HepG2 (cell line): ENCODE results near the gene CADPS. TPM values are rescaled to one million over a fixed set of nuclear protein-coding genes. Genes with fewer than 3 reads are reported as not detected.
A peak's percentile ranks its signal among the peaks of the same experiment; 100 is the strongest.

ENCODE experiments used
- ATAC-seq: fragments of 200-7000 bp; cut with Tn5 transposase; 3 replicates; pipeline ENCODE4 v1.9.1; 2020; ENCODE audit warnings: mild to moderate bottlenecking, moderate library complexity
- BruUV-seq: library from RNA; stranded (reverse); fragments of 400-500 nt; replicated peaks from 2 replicates; lab custom pipeline; 2021; lab: Mats Ljungman, UMichigan
- CTCF ChIA-PET: fragments of 300-600 bp; formaldehyde crosslinking; extraction: SDS; loops from one replicate; lab custom pipeline; 2021; ENCODE audit warnings: low total read pairs, inconsistent platforms, low intra/inter-chr PET ratio; lab: Yijun Ruan, JAX
- POLR2A ChIA-PET: fragments of 350-600 bp; sonication (Branson Sonifier 250); formaldehyde crosslinking; loops from one replicate; lab custom pipeline; 2020; ENCODE audit warnings: antibody characterized with exemption, inconsistent platforms; lab: Yijun Ruan, JAX
- DNase-seq: peaks from one replicate; pipeline ENCODE4 v3.0.0-alpha.2; 2015; ENCODE audit warnings: low spot score
- FAIRE-seq: peaks from 3 replicates; lab custom pipeline; 2011; peaks lifted over from hg19 to GRCh38; lab: Jason Lieb, UNC
- H2AFZ ChIP-seq: one replicate; pipeline ENCODE4 v1.6.1; 2011; ENCODE audit warnings: low read length, inconsistent platforms
- H3K27ac ChIP-seq: fragments of 300-600 bp; 3 replicates; pipeline ENCODE4 v1.8.0; 2011; ENCODE audit warnings: mixed run types, mild to moderate bottlenecking, mixed read lengths, low read length, inconsistent platforms; ENCODE audit not compliant: insufficient read depth; ENCODE audit errors: extremely low read length
- H3K27me3 ChIP-seq, 2 experiments: fragments of 200-600 bp in 1 of 2; 2 replicates in 1 of 2; 3 replicates in 1 of 2; pipeline versions ENCODE4 v1.6.0 to v1.8.0; 2011; ENCODE audit warnings: low read length in 2 of 2, mild to moderate bottlenecking in 2 of 2, moderate library complexity in 2 of 2, inconsistent platforms in 1 of 2; ENCODE audit not compliant: insufficient read depth in 2 of 2, control insufficient read depth in 1 of 2
- H3K36me3 ChIP-seq, 2 experiments: fragments of 200-600 bp in 1 of 2; replicated peaks in 1 of 2; 2 replicates in 1 of 2; 3 replicates in 1 of 2; pipeline versions ENCODE4 v1.5.1 to v1.8.0; 2011; ENCODE audit warnings: low read length in 2 of 2, inconsistent platforms in 1 of 2; ENCODE audit not compliant: insufficient read depth in 2 of 2, control insufficient read depth in 1 of 2
- H3K4me1 ChIP-seq: 2 replicates; pipeline ENCODE4 v1.5.1; 2012; ENCODE audit warnings: low read length, inconsistent platforms; ENCODE audit not compliant: insufficient read depth
- H3K4me2 ChIP-seq: 2 replicates; pipeline ENCODE4 v1.6.0; 2011; ENCODE audit warnings: low read depth, low read length, inconsistent platforms
- H3K4me3 ChIP-seq, 3 experiments: fragments of 200-600 bp in 1 of 3; sonication (generic), shearing (Covaris generic) in 1 of 3; replicated peaks in 1 of 3; 2 replicates each; pipeline ENCODE4 v1.5.1; 2011 to 2016; ENCODE audit warnings: low read length in 3 of 3, inconsistent platforms in 2 of 3, low read depth in 2 of 3, mild to moderate bottlenecking in 2 of 3, control low read depth in 1 of 3, mixed read lengths in 1 of 3; ENCODE audit not compliant: insufficient read depth in 1 of 3
- H3K79me2 ChIP-seq: one replicate; pipeline ENCODE4 v1.6.1; 2011; ENCODE audit warnings: low read length, inconsistent platforms; ENCODE audit not compliant: insufficient read depth
- H3K9ac ChIP-seq: 2 replicates; pipeline ENCODE4 v1.6.0; 2011; ENCODE audit warnings: mild to moderate bottlenecking, low read depth, low read length, inconsistent platforms; ENCODE audit not compliant: insufficient read depth
- H3K9me3 ChIP-seq: 2 replicates; pipeline ENCODE4 v1.5.1; 2012; ENCODE audit warnings: mild to moderate bottlenecking, low read length
- H4K20me1 ChIP-seq: 2 replicates; pipeline ENCODE4 v1.6.0; 2011; ENCODE audit warnings: inconsistent platforms, mild to moderate bottlenecking, low read length, moderate library complexity; ENCODE audit not compliant: insufficient read depth
- KLF13 ChIP-seq: sonication (generic); formaldehyde crosslinking; IDR thresholded peaks from 2 replicates; pipeline ENCODE4 v1.4.0; 2020; ENCODE audit warnings: mild to moderate bottlenecking, missing genetic modification reagents
- LRRFIP1 ChIP-seq: sonication (generic); formaldehyde crosslinking; conservative IDR thresholded peaks from 2 replicates; pipeline ENCODE4 v1.4.0; 2020; ENCODE audit warnings: missing genetic modification reagents
- REXO4 ChIP-seq: sonication (generic); formaldehyde crosslinking; IDR thresholded peaks from 2 replicates; pipeline ENCODE4 v1.8.0; 2022; ENCODE audit warnings: missing genetic modification reagents, mild to moderate bottlenecking, borderline replicate concordance
- TEAD3 ChIP-seq: optimal IDR thresholded peaks from 2 replicates; pipeline ENCODE3; 2016; ENCODE audit warnings: borderline replicate concordance
- U2AF2 ChIP-seq: fragments of 200-400 bp; formaldehyde crosslinking; IDR thresholded peaks from 2 replicates; pipeline ENCODE4 v1.6.1; 2017; ENCODE audit warnings: low read depth, mild to moderate bottlenecking, low read length
- ZNF318 ChIP-seq: sonication (generic); formaldehyde crosslinking; IDR thresholded peaks from 2 replicates; pipeline ENCODE4 v1.4.0; 2020; ENCODE audit warnings: mild to moderate bottlenecking, missing genetic modification reagents
- ZNF362 ChIP-seq: sonication (generic); formaldehyde crosslinking; IDR thresholded peaks from 2 replicates; pipeline ENCODE4 v1.4.0; 2020; ENCODE audit warnings: missing genetic modification reagents, mild to moderate bottlenecking, borderline replicate concordance
- ZNF891 ChIP-seq: sonication (generic); formaldehyde crosslinking; IDR thresholded peaks from 2 replicates; pipeline ENCODE4 v1.5.0; 2020; ENCODE audit warnings: mild to moderate bottlenecking, missing genetic modification reagents
- WGBS: methylation state at CpG from one replicate; pipeline ENCODE4 v1.1.6; 2017; ENCODE audit warnings: low lambda C conversion rate; 5-methylcytosine and 5-hydroxymethylcytosine counted together
- in situ Hi-C: cut with HindIII; loops from 2 replicates; pipeline ENCODE4 v1.10.0; 2017; ENCODE audit warnings: low pct_unique_long_range_greater_than_20kb; ENCODE audit not compliant: extremely low pct_ligation_motif_present
- intact Hi-C: fragments of 100-400 bp; cut with micrococcal nuclease; formaldehyde crosslinking; loops from one replicate; pipeline ENCODE4 v1.10.0; 2022; ENCODE audit not compliant: unreplicated experiment
- polyA plus RNA-seq, 8 experiments: library from polyadenylated mRNA; depleted of rRNA in 3 of 8; stranded (reverse) in 7 of 8; unstranded in 1 of 8; fragments of >200 nt; fragmentation: Illumina TruSeq in 4 of 8; extraction: Trizol in 4 of 8; gene quantifications; 2 replicates each; pipeline versions ENCODE4 v1.2.1 to v1.2.3, GENCODE V29; 2011 to 2016; ENCODE audit warnings: low read depth in 4 of 8, missing spikeins in 1 of 8, mixed read lengths in 1 of 8; ENCODE audit not compliant: insufficient read depth in 1 of 8
- total RNA-seq, 5 experiments: library from RNA; depleted of rRNA; stranded (reverse); fragments of >200 nt; fragmentation: Illumina TruSeq; extraction: Trizol; gene quantifications; 2 replicates each; pipeline ENCODE4 v1.2.3, GENCODE V29; 2016; ENCODE audit warnings: low read depth in 1 of 5

CADPS gene
- total and polyA plus RNA-seq, 2 of the 13 experiments (the other 11 are each of a cell fraction or from before 2014, with no cell fraction given) = not detected

GRCh38 chr3:62567097-62568021 is 307.9 kb downstream of the CADPS start (continued):
- TF ChIP-seq ZNF362 (CRISPR knock-in tag) = peak; percentile 73; the same call in 1 of the 2 replicates
- TF ChIP-seq KLF13 (CRISPR knock-in tag) = no peak
- TF ChIP-seq REXO4 (CRISPR knock-in tag) = no peak
- no peak for TF ChIP-seq U2AF2
- TF ChIP-seq ZNF891 (CRISPR knock-in tag) = no peak
- peak; percentile 66 for TF ChIP-seq TEAD3 (CRISPR knock-in tag)

- Histone ChIP-seq H3K27ac (no peak overlapping the region), H2AFZ (no peak overlapping the region), H3K9ac (no peak overlapping the region), H3K79me2 (no peaks in the 10 kb centered on the region), H4K20me1 (no peaks in the 10 kb centered on the region), H3K4me1 (no peaks in the 10 kb centered on the region), H3K4me3 (no peak overlapping the region), H3K9me3 (no peaks in the 10 kb centered on the region), H3K36me3 (no peaks in the 10 kb centered on the region), H3K27me3 (0 out of 5 replicates have a peak, but pooled peaks cover 0 to 5% of the 10 kb centered on the region in 2 experiments), H3K4me2 (no peak overlapping the region)
- WGBS = 9% methylated on average over 6 of the region's 6 CpGs
- in situ Hi-C loops (no loop called here), intact Hi-C loops (no loop called here)
- ATAC-seq (no peak), FAIRE-seq (no peak), DNase-seq (no peak)
- CTCF ChIA-PET = no interaction called here
- POLR2A ChIA-PET = no interaction called here
- BruUV-seq = no TSS peak
- no peak for TF ChIP-seq ZNF318 (CRISPR knock-in tag)
- TF ChIP-seq LRRFIP1 (CRISPR knock-in tag) = no peak
Measured at GRCh38 chr3:62566022-62566557, 309.1 kb downstream of the CADPS start.
